ENCODE results near the gene PPP1R12C. TPM values are rescaled to one million over a fixed set of nuclear protein-coding genes. Genes with fewer than 3 reads are reported as not detected.

Gene PPP1R12C
- total RNA-seq, 1 donor from 2014 or later = 110 TPM

- TF ChIP-seq CTCF (IDR thresholded peaks at IDR 0.05; ENCODE audit: unreplicated experiment) = no peak
- Mint-ChIP-seq H3K4me1 (ENCODE audit: low read depth) (peaks cover 2% of the 10 kb centered on the region), H3K36me3 (ENCODE audit: insufficient read depth) (no peaks in the 10 kb centered on the region), H3K9me3 (ENCODE audit: low read depth) (no peaks in the 10 kb centered on the region), H3K27me3 (peaks cover 38% of the 10 kb centered on the region), H3K27ac (no peak overlapping the region), H3K4me3 (ENCODE audit: low read depth) (no peak overlapping the region)
- no peak for DNase-seq (ENCODE audit: low spot score, unreplicated experiment)
These were observed 43.5 kb upstream of the PPP1R12C start for GRCh38 chr19:55160986-55161365.

GRCh38 chr19:55160128-55160985 lies 42.9 kb upstream of the PPP1R12C start:
- Mint-ChIP-seq H3K9me3 (ENCODE audit: low read depth) (no peaks in the 10 kb centered on the region), H3K4me3 (ENCODE audit: low read depth) (no peak overlapping the region), H3K27ac (no peak overlapping the region), H3K36me3 (ENCODE audit: insufficient read depth) (no peaks in the 10 kb centered on the region), H3K4me1 (ENCODE audit: low read depth) (peaks cover 2% of the 10 kb centered on the region), H3K27me3 (peaks cover 38% of the 10 kb centered on the region)
- TF ChIP-seq CTCF (IDR thresholded peaks at IDR 0.05; ENCODE audit: unreplicated experiment) = peak; percentile 92
- peak; percentile 85 for DNase-seq (ENCODE audit: low spot score, unreplicated experiment)

GRCh38 chr19:55158848-55159749 lies 41.7 kb upstream of the PPP1R12C start:
- H3K27me3 Mint-ChIP-seq = peaks cover 43% of the 10 kb centered on the region
- no peak overlapping the region for H3K4me3 Mint-ChIP-seq (ENCODE audit: low read depth)
- H3K9me3 Mint-ChIP-seq (ENCODE audit: low read depth) = no peaks in the 10 kb centered on the region
- TF ChIP-seq CTCF (IDR thresholded peaks at IDR 0.05; ENCODE audit: unreplicated experiment) = no peak
- H3K27ac Mint-ChIP-seq = no peak overlapping the region
- H3K36me3 Mint-ChIP-seq (ENCODE audit: insufficient read depth) = no peaks in the 10 kb centered on the region
- DNase-seq (ENCODE audit: low spot score, unreplicated experiment) = no peak
- peaks cover 2% of the 10 kb centered on the region for H3K4me1 Mint-ChIP-seq (ENCODE audit: low read depth)

- Mint-ChIP-seq H3K4me1 (ENCODE audit: low read depth) (peaks cover 2% of the 10 kb centered on the region), H3K4me3 (ENCODE audit: low read depth) (no peak overlapping the region), H3K27me3 (peaks cover 39% of the 10 kb centered on the region), H3K9me3 (ENCODE audit: low read depth) (no peaks in the 10 kb centered on the region), H3K27ac (no peak overlapping the region), H3K36me3 (ENCODE audit: insufficient read depth) (no peaks in the 10 kb centered on the region)
- no peak for DNase-seq (ENCODE audit: low spot score, unreplicated experiment)
- TF ChIP-seq CTCF (IDR thresholded peaks at IDR 0.05; ENCODE audit: unreplicated experiment) = no peak
These were observed 41.0 kb upstream of the PPP1R12C start for GRCh38 chr19:55158423-55158822.

Measured in progenitor cell of endocrine pancreas (in vitro differentiated cells).